GM12892 (cell line): Measurements from ENCODE around the gene KIF18B.

Source experiments
- POLR2A ChIP-seq: IDR thresholded peaks from 2 replicates; pipeline ENCODE4 v1.6.1; 2011; ENCODE audit warnings: low read depth, low read length, control low read depth
- POLR2AphosphoS5 ChIP-seq: IDR thresholded peaks from 2 replicates; pipeline ENCODE4 v1.6.1; 2011; ENCODE audit warnings: low read depth, low read length, control low read depth
- TAF1 ChIP-seq: IDR thresholded peaks from 2 replicates; pipeline ENCODE4 v1.6.1; 2011; ENCODE audit warnings: low read depth, mild to moderate bottlenecking, control low read depth, low read length, borderline replicate concordance

DNA sequence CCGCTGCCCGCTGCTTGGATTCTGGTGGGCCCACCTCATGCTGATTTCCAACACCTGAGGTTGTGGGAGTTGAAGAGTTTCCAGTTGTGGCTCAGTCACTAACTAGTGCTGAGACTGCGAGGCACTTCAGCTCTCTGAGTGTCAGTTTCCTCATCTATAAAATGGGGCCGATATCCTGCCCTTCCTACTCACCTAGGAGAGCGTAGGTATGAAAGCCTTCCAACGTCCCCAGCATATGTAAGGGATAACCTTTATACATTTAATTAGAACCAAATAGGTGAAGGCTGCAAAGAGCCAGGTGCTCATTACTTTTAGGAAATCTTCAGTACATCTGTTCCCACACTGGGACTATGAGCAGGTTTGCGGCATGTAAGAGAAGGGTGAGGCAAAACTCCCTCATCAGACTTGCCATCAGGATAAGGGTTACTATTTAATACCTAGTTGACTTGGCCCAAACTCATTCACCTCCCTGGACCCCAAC lies 782 bp upstream of the KIF18B start:
- TF ChIP-seq POLR2A: no peak
- no peak for TF ChIP-seq TAF1
- no peak for TF ChIP-seq POLR2AphosphoS5
